Stimulated activated CD4-positive, alpha-beta T cell treated with anti-CD3 and anti-CD28 coated beads, Interleukin-15, amount 100 ng/mL, for 1 hour (primary cell): ENCODE data around the gene CCR2.
A peak's percentile ranks its signal among the peaks of the same experiment; 100 is the strongest.
"Not testable (repeated sequence)": the region's sequence is repeated elsewhere in the genome, so short reads cannot be mapped to it uniquely, and the experiment has no call there.

Experiments
- DNase-seq, 2 donors: peaks; one replicate each; pipeline ENCODE4 v3.0.0-alpha.2; 2020; ENCODE audit warnings: low read depth in 1 of 2, low spot score in 1 of 2

Gene CCR2

DNA sequence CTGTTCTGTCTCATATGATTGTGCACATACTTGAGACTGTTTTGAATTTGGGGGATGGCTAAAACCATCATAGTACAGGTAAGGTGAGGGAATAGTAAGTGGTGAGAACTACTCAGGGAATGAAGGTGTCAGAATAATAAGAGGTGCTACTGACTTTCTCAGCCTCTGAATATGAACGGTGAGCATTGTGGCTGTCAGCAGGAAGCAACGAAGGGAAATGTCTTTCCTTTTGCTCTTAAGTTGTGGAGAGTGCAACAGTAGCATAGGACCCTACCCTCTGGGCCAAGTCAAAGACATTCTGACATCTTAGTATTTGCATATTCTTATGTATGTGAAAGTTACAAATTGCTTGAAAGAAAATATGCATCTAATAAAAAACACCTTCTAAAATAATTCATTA is 21.9 kb downstream of the CCR2 start:
- no peak for DNase-seq

- peak; percentile 27 to 56 for DNase-seq
These were observed 24.6 kb downstream of the CCR2 start for GRCh38 chr3:46378426-46378942.

- DNase-seq, result no peak
These were observed 26.7 kb downstream of the CCR2 start for GRCh38 chr3:46380471-46381221.

- DNase-seq, result no peak
These were observed 27.7 kb downstream of the CCR2 start for GRCh38 chr3:46381625-46382024.

DNA sequence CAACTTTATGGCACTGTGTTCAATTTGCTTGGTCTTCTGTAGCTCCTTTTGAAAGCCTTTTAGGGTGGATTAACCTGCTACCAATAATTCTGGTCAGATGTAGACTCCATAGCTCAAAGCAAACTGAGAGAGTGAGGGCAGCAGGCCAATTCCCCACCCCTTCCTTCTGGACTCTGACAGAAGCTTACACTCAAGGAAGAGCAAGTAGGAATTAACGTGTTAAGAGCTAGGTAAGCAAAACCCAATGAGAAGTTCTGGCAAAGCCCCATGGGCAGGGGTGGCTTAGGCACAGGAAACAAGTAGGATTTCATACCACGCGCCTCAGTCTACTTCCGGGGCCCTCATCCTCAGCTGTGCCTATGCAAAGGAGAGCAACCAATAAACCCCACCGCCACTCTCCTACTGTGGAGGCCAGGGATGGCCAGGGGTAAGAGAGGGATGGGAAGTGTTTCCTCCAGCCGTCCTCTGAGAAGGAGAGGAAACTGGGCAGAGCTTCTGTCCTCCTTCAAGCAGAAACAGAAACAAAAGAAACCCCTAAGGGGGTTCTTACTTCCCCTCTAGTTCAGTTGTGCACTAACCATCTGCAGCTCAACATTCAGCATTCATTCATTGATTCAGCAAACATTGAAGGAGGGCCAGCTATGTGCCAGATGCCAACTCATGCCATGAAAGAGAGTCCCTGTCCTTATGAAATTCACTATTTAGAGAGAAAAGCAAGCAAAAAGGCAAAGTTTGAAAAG is 29.5 kb downstream of the CCR2 start:
- DNase-seq, result no peak

DNA sequence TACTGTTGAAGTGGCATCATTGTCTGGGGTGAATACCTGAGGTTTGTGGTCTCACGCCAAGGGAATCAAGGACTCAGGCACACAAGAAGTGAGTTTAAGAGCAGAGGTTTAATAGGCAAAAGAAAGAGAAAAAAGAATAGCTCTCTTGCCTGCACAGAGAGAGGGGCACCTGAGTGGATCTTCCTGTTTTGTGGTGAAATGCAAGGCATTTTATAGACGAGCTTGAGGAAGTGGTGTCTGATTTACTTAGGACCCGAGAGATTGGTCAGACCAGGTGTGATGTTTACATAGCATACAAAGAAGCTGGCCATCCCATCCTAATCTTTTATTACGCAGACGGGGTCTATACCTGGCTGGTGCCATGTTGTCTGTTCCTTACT is 30.0 kb downstream of the CCR2 start:
- no peak for DNase-seq

- DNase-seq, result no peak
These were observed 32.3 kb downstream of the CCR2 start for GRCh38 chr3:46386205-46386604.

GRCh38 chr3:46388847-46389246 is 34.9 kb downstream of the CCR2 start:
- DNase-seq, result not testable (repeated sequence)

GRCh38 chr3:46389306-46389705 is 35.4 kb downstream of the CCR2 start:
- DNase-seq, result no peak

DNA sequence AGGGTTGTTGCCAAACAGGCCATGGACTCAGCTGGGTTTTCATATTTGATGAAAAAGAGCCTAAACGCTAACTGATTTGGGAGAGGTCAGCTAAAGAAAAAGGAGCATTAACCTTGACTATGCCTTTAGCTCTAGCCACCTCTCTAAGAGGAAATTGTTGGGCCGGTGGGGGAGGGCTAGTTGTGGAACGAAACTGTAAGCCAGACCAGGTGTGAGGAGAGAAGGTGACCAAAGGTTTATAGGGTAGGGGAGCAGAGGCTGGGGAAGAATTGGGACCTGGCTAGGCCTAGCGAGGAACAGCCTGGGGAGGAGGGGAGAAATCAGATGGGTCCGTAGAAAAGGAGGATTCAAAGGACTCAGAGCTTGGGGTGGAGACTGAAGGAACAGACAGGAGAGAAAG is 37.6 kb downstream of the CCR2 start:
- DNase-seq, result not testable (repeated sequence)

DNA sequence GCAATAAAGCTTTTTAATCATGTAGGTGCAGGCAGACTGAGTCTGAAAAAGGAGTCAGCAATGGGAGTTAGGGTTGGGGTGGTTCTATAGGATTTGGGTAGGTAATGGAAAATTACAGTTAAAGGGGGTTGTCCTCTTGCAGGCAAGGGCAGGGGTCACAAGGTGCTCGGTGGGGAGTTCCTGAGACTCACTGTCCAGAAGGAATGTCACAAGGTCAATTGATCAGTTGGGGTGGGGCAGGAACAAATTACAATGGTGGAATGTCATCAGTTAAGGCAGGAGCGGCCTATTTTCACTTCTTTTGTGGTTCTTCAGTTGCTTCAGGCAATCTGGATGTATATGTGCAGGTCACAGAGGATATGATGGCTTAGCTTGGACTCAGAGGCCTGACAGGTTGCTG is 39.1 kb downstream of the CCR2 start:
- DNase-seq, result no peak

DNA sequence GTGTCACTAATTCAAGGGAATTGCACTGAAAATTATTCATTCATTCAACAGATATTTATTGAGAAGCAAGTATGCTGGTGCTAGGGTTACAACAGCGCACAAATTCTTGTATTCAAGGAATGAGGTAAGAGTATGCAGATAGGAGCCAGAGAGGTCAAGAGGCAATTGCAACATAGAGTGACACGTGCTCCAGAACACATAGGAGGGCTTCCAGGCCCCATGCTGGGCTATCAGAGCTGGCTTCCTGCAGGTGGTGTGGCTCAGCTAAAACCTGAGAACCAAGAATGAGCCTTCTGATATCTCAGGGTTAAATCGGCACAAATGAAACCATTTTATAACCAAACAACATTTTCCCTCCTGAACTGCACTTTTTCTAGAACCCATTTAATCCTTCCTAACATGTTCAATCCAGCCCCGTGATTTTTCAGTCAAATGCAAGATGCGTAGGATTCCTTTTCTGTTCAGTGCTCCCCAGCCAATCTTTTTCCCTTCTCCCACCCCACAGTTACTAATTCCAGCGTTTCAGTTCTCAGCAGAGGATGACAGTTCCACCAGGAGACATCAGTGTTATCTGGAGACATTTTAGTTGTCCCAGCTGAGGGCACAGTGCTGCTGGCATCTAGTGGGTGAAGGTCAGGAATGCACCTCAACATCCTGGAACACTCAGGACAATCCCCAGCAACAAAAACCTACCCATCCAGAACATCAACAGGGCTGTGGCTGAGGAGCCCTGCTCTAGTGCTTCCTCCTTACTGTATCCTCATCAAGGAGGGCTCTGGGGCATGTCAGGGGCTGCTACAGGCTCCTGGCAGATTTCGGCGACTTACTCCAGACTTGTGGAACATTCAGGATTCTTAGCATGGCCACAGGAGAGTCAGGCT is 39.9 kb downstream of the CCR2 start:
- no peak for DNase-seq

GRCh38 chr3:46395210-46395661 is 41.3 kb downstream of the CCR2 start:
- DNase-seq, result no peak

DNA sequence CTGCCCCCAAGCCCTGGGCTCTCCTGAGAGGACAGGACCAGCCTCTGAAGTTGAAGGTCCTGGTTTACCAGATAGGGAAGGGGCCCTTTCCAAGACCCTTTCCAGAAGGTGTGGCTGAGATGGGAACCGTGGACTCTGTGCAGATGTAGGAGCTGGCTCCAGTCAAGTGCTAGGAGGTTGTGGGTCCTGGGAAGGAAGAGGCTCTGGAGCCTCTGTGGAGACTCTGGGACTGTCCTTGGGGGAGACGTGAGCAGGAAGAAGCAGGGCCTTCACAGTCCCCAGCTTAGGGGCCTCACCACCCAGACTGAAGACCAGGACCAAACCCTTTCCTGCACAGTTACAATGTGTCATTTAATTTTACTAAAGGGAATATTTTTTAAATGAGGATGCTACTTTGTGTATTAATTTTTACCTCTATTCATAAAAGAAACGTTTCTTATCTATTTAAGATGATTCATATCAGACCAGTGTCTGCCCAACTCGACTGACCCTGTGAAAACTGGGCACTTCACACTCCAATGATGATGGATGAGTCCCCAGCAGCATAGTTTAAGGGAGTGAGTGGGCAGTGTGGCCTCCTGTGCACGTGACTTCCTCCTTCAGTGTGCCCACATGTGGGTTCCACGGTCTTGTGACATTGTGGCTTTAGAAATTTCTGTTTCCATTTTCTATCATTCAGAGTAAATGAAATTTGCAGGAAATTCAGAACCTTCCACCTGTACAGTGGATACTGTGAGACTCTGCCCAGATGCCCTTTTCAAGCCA is 42.0 kb downstream of the CCR2 start:
- DNase-seq, result no peak

GRCh38 chr3:46397111-46397510 is 43.2 kb downstream of the CCR2 start:
- no peak for DNase-seq

- DNase-seq, result no peak
These were observed 44.5 kb downstream of the CCR2 start for GRCh38 chr3:46398186-46398955.

DNA sequence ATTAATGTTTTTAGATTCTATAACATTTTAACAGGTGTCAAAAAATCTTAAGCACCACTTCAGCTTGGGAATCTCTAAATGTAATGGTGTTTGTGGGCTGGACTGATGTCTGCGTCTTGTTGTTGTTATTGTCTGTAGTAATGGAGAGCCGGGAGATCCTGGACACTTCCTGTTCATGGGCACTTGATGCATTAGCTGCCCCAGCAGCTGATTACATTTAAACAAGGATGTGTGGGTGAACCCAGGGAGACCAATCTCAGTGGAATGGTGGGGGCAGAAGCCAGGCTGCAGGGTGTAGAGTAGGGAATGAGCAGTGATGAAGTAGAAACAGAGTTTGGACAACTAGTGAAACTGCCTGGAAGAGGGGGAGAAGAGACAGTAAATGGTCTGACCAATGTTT is 45.2 kb downstream of the CCR2 start:
- no peak for DNase-seq

DNA sequence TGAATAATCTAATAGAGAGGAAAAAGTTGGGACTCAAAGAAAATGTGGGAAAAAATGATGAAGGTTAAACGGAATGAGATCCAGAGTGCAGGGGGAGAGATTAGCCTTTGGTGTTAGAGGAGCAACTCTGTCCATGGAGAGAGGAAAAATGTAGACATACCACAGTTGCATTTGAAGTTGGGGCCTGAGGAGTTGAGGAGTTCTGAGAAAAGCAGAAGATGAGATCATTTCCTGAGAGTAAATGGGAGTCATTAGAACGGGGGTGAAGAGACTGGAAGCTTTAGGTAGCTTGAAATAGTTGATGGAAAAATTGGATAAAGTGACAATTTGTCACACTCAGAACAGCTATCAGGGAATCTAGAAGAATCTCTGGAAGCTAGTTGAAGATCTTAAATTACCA is 45.6 kb downstream of the CCR2 start:
- DNase-seq, result no peak

GRCh38 chr3:46400000-46400734 is 46.3 kb downstream of the CCR2 start:
- no peak for DNase-seq
